Prostate gland (tissue), 2 donors: Measurements from ENCODE around the gene TSPY4.

Source experiments
- CTCF ChIP-seq, 4 experiments: fragments of 200-600 bp in 2 of 4; fragments of 450-650 bp in 2 of 4; sonication (generic) in 2 of 4; IDR thresholded peaks; 1 replicate in 3 of 4; 2 replicates in 1 of 4; pipeline ENCODE4 v1.5.1; 2016 to 2019; ENCODE audit warnings: antibody characterized with exemption in 4 of 4, mild to moderate bottlenecking in 2 of 4, moderate library complexity in 2 of 4
- POLR2AphosphoS5 ChIP-seq: sonication (generic); formaldehyde crosslinking; IDR thresholded peaks from one replicate; pipeline ENCODE4 v1.6.1; 2017; ENCODE audit warnings: antibody characterized with exemption

- TF ChIP-seq CTCF (IDR thresholded peaks at IDR 0.05) (no peak), POLR2AphosphoS5 (no peak)
These were observed 16.3 kb upstream of the TSPY4 start for GRCh38 chrY:9320996-9321395.
